ENCODE results near the gene USF1. TPM values are rescaled to one million over a fixed set of nuclear protein-coding genes. Genes with fewer than 3 reads are reported as not detected.

The USF1 gene
- total and polyA plus RNA-seq, 9 of the 15 experiments (the other 6 are each of a cell fraction or from before 2014, with no cell fraction given), result 7.4 to 60.2 (median 54.2) TPM

DNA sequence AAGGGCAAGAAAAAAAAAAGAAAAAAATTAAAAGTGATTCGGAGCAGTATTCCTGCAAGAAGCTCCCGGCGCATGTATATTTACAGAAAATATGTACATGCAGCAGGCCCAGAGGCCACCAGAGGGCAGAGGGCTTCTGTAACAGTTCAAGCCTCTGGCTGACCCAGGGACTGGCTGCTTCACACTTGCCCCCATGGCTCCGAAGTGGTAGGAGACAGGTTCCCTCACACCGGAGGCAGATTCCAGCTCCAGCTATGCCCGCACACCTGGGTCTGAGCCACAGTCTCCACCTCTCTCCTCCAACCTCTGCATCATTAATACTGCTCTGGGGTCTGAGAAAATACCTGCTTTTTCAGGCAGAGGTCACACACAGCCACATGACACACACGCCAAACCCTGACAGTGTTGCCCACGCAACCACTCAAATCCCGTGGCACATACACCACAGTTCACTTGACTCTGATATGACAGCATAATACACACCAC, 26.2 kb upstream of the USF1 start:
- ChIA-PET POLR2A (no interaction called here), CTCF (ENCODE audit: low intra/inter-chr PET ratio) (interaction anchor here (0.6 to 1.9 kb wide), 6 partner anchors 65 to 986 kb away, joined by 3 to 15 read pairs (median 4); partner anchors contain the start of gene B4GALT3)
- Histone ChIP-seq H3K27ac (ENCODE audit: extremely low read depth, low read depth, low read length) (no peak overlapping the region), H3K36me3 (ENCODE audit: control insufficient read depth, insufficient read depth, low read length) (no peaks in the 10 kb centered on the region), H3K4me3 (no peak overlapping the region), H3K4me2 (ENCODE audit: insufficient read depth, low read length) (no peak overlapping the region; the same call in 1 of the 2 replicates), H3K4me1 (replicated peaks in 1 of 2; ENCODE audit: control insufficient read depth in 2 of 2, insufficient read depth in 2 of 2, low read length in 2 of 2) (peaks cover 22 to 23% of the 10 kb centered on the region in 2 experiments), H3K27me3 (ENCODE audit: control insufficient read depth in 2 of 2, insufficient read depth in 2 of 2, low read length in 2 of 2) (no peaks in the 10 kb centered on the region), H3K9me1 (ENCODE audit: control insufficient read depth, insufficient read depth, low read length) (no peaks in the 10 kb centered on the region), H3K79me2 (ENCODE audit: control insufficient read depth, insufficient read depth, low read length) (no peaks in the 10 kb centered on the region), H4K20me1 (replicated peaks; ENCODE audit: control insufficient read depth, insufficient read depth, low read length) (no peaks in the 10 kb centered on the region), H3K9ac (ENCODE audit: insufficient read depth in 1 of 2, low read depth in 2 of 2, low read length in 2 of 2) (no peak overlapping the region), H3K9me3 (replicated peaks; ENCODE audit: control insufficient read depth, insufficient read depth, low read depth, low read length) (no peaks in the 10 kb centered on the region), H2AFZ (ENCODE audit: low read depth, low read length) (peak overlapping the region; percentile 81)
- FAIRE-seq (peak; percentile 77), DNase-seq (ENCODE audit: extremely low read depth in 1 of 4, low spot score in 3 of 4) (peak; percentile 77 to 80 (median 78)), ATAC-seq (peak; percentile 90)
- no TSS peak for BruUV-seq (replicated peaks)
- in situ Hi-C loops (cut with MboI), result no loop called here
- intact Hi-C loops (cut with micrococcal nuclease), result loop anchor here (1.0 to 10.0 kb wide), 3 partner anchors 25 to 105 kb away; partner anchors contain the start of genes B4GALT3 and DEDD
- WGBS (ENCODE audit: insufficient coverage, low coverage, missing lambda C conversion rate), result 20% methylated on average over 9 of the region's 9 CpGs
- peak; percentile 37; the same call in 1 of the 2 replicates for TF ChIP-seq CC2D1A (IDR thresholded peaks at IDR 0.05)
- 0 out of 2 replicates have a peak, but pooled peaks have one; percentile 34 for TF ChIP-seq MYC (IDR thresholded peaks at IDR 0.05; ENCODE audit: low read depth, low read length)
- TF ChIP-seq MYC (CRISPR knock-in tag; IDR thresholded peaks at IDR 0.05; ENCODE audit: borderline replicate concordance, low read depth), result no peak
- TF ChIP-seq, protein P1, sequence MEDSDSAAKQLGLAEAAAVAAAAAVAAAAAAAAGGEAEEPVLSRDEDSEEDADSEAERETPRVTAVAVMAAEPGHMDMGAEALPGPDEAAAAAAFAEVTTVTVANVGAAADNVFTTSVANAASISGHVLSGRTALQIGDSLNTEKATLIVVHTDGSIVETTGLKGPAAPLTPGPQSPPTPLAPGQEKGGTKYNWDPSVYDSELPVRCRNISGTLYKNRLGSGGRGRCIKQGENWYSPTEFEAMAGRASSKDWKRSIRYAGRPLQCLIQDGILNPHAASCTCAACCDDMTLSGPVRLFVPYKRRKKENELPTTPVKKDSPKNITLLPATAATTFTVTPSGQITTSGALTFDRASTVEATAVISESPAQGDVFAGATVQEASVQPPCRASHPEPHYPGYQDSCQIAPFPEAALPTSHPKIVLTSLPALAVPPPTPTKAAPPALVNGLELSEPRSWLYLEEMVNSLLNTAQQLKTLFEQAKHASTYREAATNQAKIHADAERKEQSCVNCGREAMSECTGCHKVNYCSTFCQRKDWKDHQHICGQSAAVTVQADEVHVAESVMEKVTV (CRISPR knock-in tag; IDR thresholded peaks at IDR 0.05), result peak; percentile 54
- TF ChIP-seq RCOR1 (IDR thresholded peaks at IDR 0.05; ENCODE audit: borderline replicate concordance in 1 of 2, low read depth in 2 of 2, low read length in 2 of 2), result peak in 1 of 2 experiments; percentile 45; a peak in 1 of 4 replicates
- TF ChIP-seq MEF2D (tag; conservative IDR thresholded peaks at IDR 0.05; ENCODE audit: low read depth), result peak; percentile 47; the same call in 1 of the 2 replicates
- TF ChIP-seq, protein P2, sequence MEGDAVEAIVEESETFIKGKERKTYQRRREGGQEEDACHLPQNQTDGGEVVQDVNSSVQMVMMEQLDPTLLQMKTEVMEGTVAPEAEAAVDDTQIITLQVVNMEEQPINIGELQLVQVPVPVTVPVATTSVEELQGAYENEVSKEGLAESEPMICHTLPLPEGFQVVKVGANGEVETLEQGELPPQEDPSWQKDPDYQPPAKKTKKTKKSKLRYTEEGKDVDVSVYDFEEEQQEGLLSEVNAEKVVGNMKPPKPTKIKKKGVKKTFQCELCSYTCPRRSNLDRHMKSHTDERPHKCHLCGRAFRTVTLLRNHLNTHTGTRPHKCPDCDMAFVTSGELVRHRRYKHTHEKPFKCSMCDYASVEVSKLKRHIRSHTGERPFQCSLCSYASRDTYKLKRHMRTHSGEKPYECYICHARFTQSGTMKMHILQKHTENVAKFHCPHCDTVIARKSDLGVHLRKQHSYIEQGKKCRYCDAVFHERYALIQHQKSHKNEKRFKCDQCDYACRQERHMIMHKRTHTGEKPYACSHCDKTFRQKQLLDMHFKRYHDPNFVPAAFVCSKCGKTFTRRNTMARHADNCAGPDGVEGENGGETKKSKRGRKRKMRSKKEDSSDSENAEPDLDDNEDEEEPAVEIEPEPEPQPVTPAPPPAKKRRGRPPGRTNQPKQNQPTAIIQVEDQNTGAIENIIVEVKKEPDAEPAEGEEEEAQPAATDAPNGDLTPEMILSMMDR (IDR thresholded peaks at IDR 0.05 in 2 of 3, conservative IDR thresholded peaks at IDR 0.05 in 1 of 3; ENCODE audit: insufficient read depth in 2 of 3, low read depth in 1 of 3, low read length in 3 of 3), result peak; percentile 86 to 91 (median 90)
- TF ChIP-seq RAD21 (CRISPR knock-in tag; conservative IDR thresholded peaks at IDR 0.05 in 1 of 2, IDR thresholded peaks at IDR 0.05 in 1 of 2), result peak; percentile 75 to 88
